SK-N-SH (cell line): Measurements from ENCODE around the gene NCKAP5. TPM values are rescaled to one million over a fixed set of nuclear protein-coding genes. Genes with fewer than 3 reads are reported as not detected.

Experiments
- CTCF ChIA-PET: fragments of 300-600, 350-600 bp; formaldehyde crosslinking; extraction: SDS; loops from one replicate; lab custom pipeline; 2021; lab: Yijun Ruan, JAX
- POLR2A ChIA-PET: fragments of 350-600 bp; sonication (Branson Sonifier 250); formaldehyde crosslinking; extraction: SDS; loops from one replicate; lab custom pipeline; 2020; ENCODE audit warnings: antibody characterized with exemption, inconsistent platforms; lab: Yijun Ruan, JAX
- DNase-seq: peaks from one replicate; pipeline ENCODE4 v3.0.0; 2012
- H2AFZ ChIP-seq: fragments of 200-600 bp; sonication (generic); 2 replicates; pipeline ENCODE4 v1.8.1; 2016; ENCODE audit warnings: antibody characterized with exemption, mild to moderate bottlenecking, low read depth
- H3F3A ChIP-seq: fragments of 200-600 bp; sonication (generic); replicated peaks from 2 replicates; pipeline ENCODE3; 2016; ENCODE audit warnings: antibody characterized with exemption, mild to moderate bottlenecking; ENCODE audit not compliant: insufficient read depth
- H3K27ac ChIP-seq, 2 experiments: fragments of 200-500 bp in 1 of 2; fragments of 200-600 bp in 1 of 2; sonication (Bioruptor generic) in 1 of 2; sonication (generic), shearing (Covaris generic) in 1 of 2; 2 replicates each; pipeline versions ENCODE4 v1.5.1 to v1.6.1; 2014 to 2016; ENCODE audit warnings: low read depth in 2 of 2, inconsistent platforms in 1 of 2, low read length in 1 of 2, mild to moderate bottlenecking in 1 of 2, mixed read lengths in 1 of 2
- H3K27me3 ChIP-seq: fragments of 200-600 bp; sonication (generic), shearing (Covaris generic); 2 replicates; pipeline ENCODE4 v1.6.1; 2016; ENCODE audit warnings: mixed run types; ENCODE audit not compliant: insufficient read depth
- H3K36me3 ChIP-seq, 2 experiments: fragments of 200-500 bp in 1 of 2; fragments of 200-600 bp in 1 of 2; sonication (Bioruptor generic) in 1 of 2; sonication (generic) in 1 of 2; replicated peaks in 1 of 2; 2 replicates each; pipeline versions ENCODE3 to v1.5.1; 2014 to 2016; ENCODE audit warnings: low read length in 1 of 2, mild to moderate bottlenecking in 1 of 2; ENCODE audit not compliant: insufficient read depth in 2 of 2, control insufficient read depth in 1 of 2
- H3K4me1 ChIP-seq, 2 experiments: fragments of 200-500 bp in 1 of 2; fragments of 200-600 bp in 1 of 2; sonication (Bioruptor generic) in 1 of 2; sonication (generic), shearing (Covaris generic) in 1 of 2; 2 replicates each; pipeline versions ENCODE4 v1.5.1 to v1.6.1; 2014 to 2016; ENCODE audit warnings: low read depth in 1 of 2, low read length in 1 of 2, mixed run types in 1 of 2; ENCODE audit not compliant: insufficient read depth in 2 of 2, control insufficient read depth in 1 of 2
- H3K4me2 ChIP-seq: fragments of 200-600 bp; sonication (generic), shearing (Covaris generic); 2 replicates; pipeline ENCODE4 v1.6.1; 2017; ENCODE audit warnings: mixed run types
- H3K4me3 ChIP-seq, 2 experiments: fragments of 200-500 bp in 1 of 2; fragments of 200-600 bp in 1 of 2; sonication (Bioruptor generic) in 1 of 2; sonication (generic), shearing (Covaris generic) in 1 of 2; 2 replicates each; pipeline versions ENCODE4 v1.5.1 to v1.8.1; 2014 to 2016; ENCODE audit warnings: low read depth in 2 of 2, inconsistent platforms in 1 of 2, low read length in 1 of 2, mild to moderate bottlenecking in 1 of 2, mixed read lengths in 1 of 2, moderate library complexity in 1 of 2
- H3K79me2 ChIP-seq: fragments of 200-600 bp; sonication (generic); 2 replicates; pipeline ENCODE4 v1.8.1; 2017; ENCODE audit warnings: mild to moderate bottlenecking; ENCODE audit not compliant: insufficient read depth
- H3K9ac ChIP-seq: fragments of 200-600 bp; sonication (generic); 2 replicates; pipeline ENCODE4 v1.6.1; 2017; ENCODE audit warnings: mixed run types
- H3K9me2 ChIP-seq: fragments of 200-600 bp; sonication (generic); 2 replicates; pipeline ENCODE4 v1.6.1; 2017; ENCODE audit warnings: mixed run types
- H3K9me3 ChIP-seq: fragments of 200-600 bp; sonication (generic); 2 replicates; pipeline ENCODE4 v1.6.1; 2017; ENCODE audit warnings: mixed run types, mild to moderate bottlenecking, moderate library complexity
- H4K20me1 ChIP-seq: fragments of 200-600 bp; sonication (generic); 2 replicates; pipeline ENCODE4 v1.6.1; 2017; ENCODE audit warnings: mild to moderate bottlenecking, mixed run types; ENCODE audit not compliant: insufficient read depth
- CHD2 ChIP-seq: fragments of 150-350 bp; IDR thresholded peaks from 2 replicates; pipeline ENCODE4 v1.6.1; 2018; ENCODE audit warnings: low read length; ENCODE audit not compliant: partially characterized antibody
- ELF1 ChIP-seq: IDR thresholded peaks from 2 replicates; pipeline ENCODE4 v1.4.0; 2012
- EP300 ChIP-seq, 2 experiments: IDR thresholded peaks; 2 replicates each; pipeline versions ENCODE4 v1.4.0 to v1.6.1; 2012; ENCODE audit warnings: borderline replicate concordance in 1 of 2, low read depth in 1 of 2, low read length in 1 of 2
- EZH2phosphoT487 ChIP-seq: fragments of 200-600 bp; sonication (generic); IDR thresholded peaks from 2 replicates; pipeline ENCODE4 v1.6.1; 2017; ENCODE audit warnings: low read depth, mixed run types, mild to moderate bottlenecking, antibody characterized with exemption, moderate library complexity, borderline replicate concordance
- FOSL2 ChIP-seq: IDR thresholded peaks from 2 replicates; pipeline ENCODE4 v1.4.0; 2012; ENCODE audit warnings: low read depth, mild to moderate bottlenecking, moderate library complexity, borderline replicate concordance
- FOXJ3 ChIP-seq: sonication (generic); formaldehyde crosslinking; IDR thresholded peaks from 2 replicates; pipeline ENCODE4 v1.5.1; 2020; ENCODE audit warnings: mild to moderate bottlenecking, missing genetic modification reagents
- IRF3 ChIP-seq: fragments of 150-350 bp; IDR thresholded peaks from 2 replicates; pipeline ENCODE4 v1.6.1; 2016; ENCODE audit warnings: mild to moderate bottlenecking, low read depth, low read length
- JUND ChIP-seq: IDR thresholded peaks from 2 replicates; pipeline ENCODE4 v1.4.0; 2012
- NFIC ChIP-seq: IDR thresholded peaks from 2 replicates; pipeline ENCODE4 v1.4.0; 2012; ENCODE audit warnings: borderline replicate concordance
- POLR2AphosphoS5 ChIP-seq: IDR thresholded peaks from 2 replicates; pipeline ENCODE4 v1.6.1; 2012; ENCODE audit warnings: low read depth, low read length
- RFX5 ChIP-seq: IDR thresholded peaks from 2 replicates; pipeline ENCODE4 v1.6.1; 2012; ENCODE audit warnings: mild to moderate bottlenecking, improper control_type of control experiment, low read length
- SIN3A ChIP-seq: IDR thresholded peaks from 2 replicates; pipeline ENCODE4 v1.6.1; 2012; ENCODE audit warnings: low read depth, mild to moderate bottlenecking, low read length, moderate library complexity, borderline replicate concordance
- SMC3 ChIP-seq: IDR thresholded peaks from 2 replicates; pipeline ENCODE4 v1.6.1; 2012; ENCODE audit warnings: low read depth, low read length, improper control_type of control experiment
- TAF1 ChIP-seq: IDR thresholded peaks from 2 replicates; pipeline ENCODE4 v1.6.1; 2012; ENCODE audit warnings: low read depth, mild to moderate bottlenecking, low read length, moderate library complexity, borderline replicate concordance
- TEAD4 ChIP-seq: IDR thresholded peaks from 2 replicates; pipeline ENCODE4 v1.4.0; 2012; ENCODE audit warnings: mild to moderate bottlenecking, borderline replicate concordance; ENCODE audit not compliant: insufficient read depth
- WGBS: methylation state at CpG from one replicate; pipeline ENCODE4 v1.1.6; 2017; ENCODE audit warnings: low lambda C conversion rate; 5-methylcytosine and 5-hydroxymethylcytosine counted together
- polyA plus RNA-seq, 3 experiments: library from polyadenylated mRNA; depleted of rRNA; stranded (reverse); fragments of >200 nt; gene quantifications; 2 replicates each; pipeline ENCODE4 v1.2.3, GENCODE V29; 2012
- TF ChIP-seq, protein P1 (sequence below): IDR thresholded peaks from 2 replicates; pipeline ENCODE4 v1.6.1; 2012; ENCODE audit warnings: mild to moderate bottlenecking, low read depth, low read length, moderate library complexity
- TF ChIP-seq, protein P2 (sequence below): IDR thresholded peaks from 2 replicates; pipeline ENCODE4; 2012
- TF ChIP-seq, protein P3 (sequence below): IDR thresholded peaks from 2 replicates; pipeline ENCODE4 v1.4.0; 2012; ENCODE audit warnings: low read depth, borderline replicate concordance

NCKAP5 gene
- polyA plus RNA-seq, 1 of the 3 experiments (the other 2 are of a cell fraction), result 0.02 TPM

GRCh38 chr2:133107058-133107815 is 461.0 kb downstream of the NCKAP5 start:
- TF ChIP-seq SMC3 (no peak), NFIC (no peak), RFX5 (no peak)
- TF ChIP-seq, protein P1, sequence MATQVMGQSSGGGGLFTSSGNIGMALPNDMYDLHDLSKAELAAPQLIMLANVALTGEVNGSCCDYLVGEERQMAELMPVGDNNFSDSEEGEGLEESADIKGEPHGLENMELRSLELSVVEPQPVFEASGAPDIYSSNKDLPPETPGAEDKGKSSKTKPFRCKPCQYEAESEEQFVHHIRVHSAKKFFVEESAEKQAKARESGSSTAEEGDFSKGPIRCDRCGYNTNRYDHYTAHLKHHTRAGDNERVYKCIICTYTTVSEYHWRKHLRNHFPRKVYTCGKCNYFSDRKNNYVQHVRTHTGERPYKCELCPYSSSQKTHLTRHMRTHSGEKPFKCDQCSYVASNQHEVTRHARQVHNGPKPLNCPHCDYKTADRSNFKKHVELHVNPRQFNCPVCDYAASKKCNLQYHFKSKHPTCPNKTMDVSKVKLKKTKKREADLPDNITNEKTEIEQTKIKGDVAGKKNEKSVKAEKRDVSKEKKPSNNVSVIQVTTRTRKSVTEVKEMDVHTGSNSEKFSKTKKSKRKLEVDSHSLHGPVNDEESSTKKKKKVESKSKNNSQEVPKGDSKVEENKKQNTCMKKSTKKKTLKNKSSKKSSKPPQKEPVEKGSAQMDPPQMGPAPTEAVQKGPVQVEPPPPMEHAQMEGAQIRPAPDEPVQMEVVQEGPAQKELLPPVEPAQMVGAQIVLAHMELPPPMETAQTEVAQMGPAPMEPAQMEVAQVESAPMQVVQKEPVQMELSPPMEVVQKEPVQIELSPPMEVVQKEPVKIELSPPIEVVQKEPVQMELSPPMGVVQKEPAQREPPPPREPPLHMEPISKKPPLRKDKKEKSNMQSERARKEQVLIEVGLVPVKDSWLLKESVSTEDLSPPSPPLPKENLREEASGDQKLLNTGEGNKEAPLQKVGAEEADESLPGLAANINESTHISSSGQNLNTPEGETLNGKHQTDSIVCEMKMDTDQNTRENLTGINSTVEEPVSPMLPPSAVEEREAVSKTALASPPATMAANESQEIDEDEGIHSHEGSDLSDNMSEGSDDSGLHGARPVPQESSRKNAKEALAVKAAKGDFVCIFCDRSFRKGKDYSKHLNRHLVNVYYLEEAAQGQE, result peak; percentile 56; the same call in 1 of the 2 replicates
- Histone ChIP-seq H3K4me3 (no peak overlapping the region), H3K4me2 (no peak overlapping the region), H3K79me2 (no peaks in the 10 kb centered on the region), H3K36me3 (no peaks in the 10 kb centered on the region), H3K4me1 (no peaks in the 10 kb centered on the region; a peak in 1 of 4 replicates), H4K20me1 (no peaks in the 10 kb centered on the region), H2AFZ (no peak overlapping the region), H3K27me3 (no peaks in the 10 kb centered on the region), H3K9ac (no peak overlapping the region), H3F3A (no peaks in the 10 kb centered on the region), H3K9me2 (no peaks in the 10 kb centered on the region), H3K27ac (no peak overlapping the region), H3K9me3 (no peaks in the 10 kb centered on the region)
- DNase-seq, result no peak
- WGBS, result 79% methylated on average over 9 of the region's 9 CpGs
- POLR2A ChIA-PET, result no interaction called here
- CTCF ChIA-PET, result interaction anchor here (1.6 kb wide), 1 partner anchor 27 kb away, joined by 3 read pairs; no protein-coding TSS in a partner anchor

GRCh38 chr2:133104871-133105270 is 463.4 kb downstream of the NCKAP5 start:
- Histone ChIP-seq H3F3A (no peaks in the 10 kb centered on the region), H4K20me1 (no peaks in the 10 kb centered on the region), H3K27ac (no peak overlapping the region), H3K9me3 (no peaks in the 10 kb centered on the region), H3K27me3 (no peaks in the 10 kb centered on the region), H3K79me2 (no peaks in the 10 kb centered on the region), H3K9me2 (no peaks in the 10 kb centered on the region), H3K9ac (no peak overlapping the region), H3K36me3 (no peaks in the 10 kb centered on the region), H2AFZ (no peak overlapping the region), H3K4me1 (no peaks in the 10 kb centered on the region; a peak in 1 of 4 replicates), H3K4me3 (no peak overlapping the region), H3K4me2 (no peak overlapping the region)
- 90% methylated on average over 2 of the region's 2 CpGs for WGBS
- DNase-seq, result no peak
- ChIA-PET POLR2A (no interaction called here), CTCF (no interaction called here)
- TF ChIP-seq FOSL2 (no peak), CHD2 (no peak), POLR2AphosphoS5 (no peak), EP300 (IDR thresholded peaks at IDR 0.05; ENCODE audit: borderline replicate concordance in 1 of 2, low read depth in 1 of 2, low read length in 1 of 2) (no peak), ELF1 (no peak), FOXJ3 (CRISPR knock-in tag) (no peak), SMC3 (no peak), TEAD4 (no peak), SIN3A (no peak), IRF3 (no peak), TAF1 (no peak), EZH2phosphoT487 (no peak), JUND (no peak)
- TF ChIP-seq, protein P2, sequence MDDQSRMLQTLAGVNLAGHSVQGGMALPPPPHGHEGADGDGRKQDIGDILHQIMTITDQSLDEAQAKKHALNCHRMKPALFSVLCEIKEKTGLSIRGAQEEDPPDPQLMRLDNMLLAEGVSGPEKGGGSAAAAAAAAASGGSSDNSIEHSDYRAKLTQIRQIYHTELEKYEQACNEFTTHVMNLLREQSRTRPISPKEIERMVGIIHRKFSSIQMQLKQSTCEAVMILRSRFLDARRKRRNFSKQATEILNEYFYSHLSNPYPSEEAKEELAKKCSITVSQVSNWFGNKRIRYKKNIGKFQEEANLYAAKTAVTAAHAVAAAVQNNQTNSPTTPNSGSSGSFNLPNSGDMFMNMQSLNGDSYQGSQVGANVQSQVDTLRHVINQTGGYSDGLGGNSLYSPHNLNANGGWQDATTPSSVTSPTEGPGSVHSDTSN, result no peak
- TF ChIP-seq, protein P3, sequence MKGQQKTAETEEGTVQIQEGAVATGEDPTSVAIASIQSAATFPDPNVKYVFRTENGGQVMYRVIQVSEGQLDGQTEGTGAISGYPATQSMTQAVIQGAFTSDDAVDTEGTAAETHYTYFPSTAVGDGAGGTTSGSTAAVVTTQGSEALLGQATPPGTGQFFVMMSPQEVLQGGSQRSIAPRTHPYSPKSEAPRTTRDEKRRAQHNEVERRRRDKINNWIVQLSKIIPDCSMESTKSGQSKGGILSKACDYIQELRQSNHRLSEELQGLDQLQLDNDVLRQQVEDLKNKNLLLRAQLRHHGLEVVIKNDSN, result no peak
